Stimulated activated CD4-positive, alpha-beta T cell treated with anti-CD3 and anti-CD28 coated beads, Interleukin-2, amount 100 ng/mL, for 4 hours (primary cell): ENCODE measurements around the gene GAGE12D.
"Not testable (repeated sequence)": the region's sequence is repeated elsewhere in the genome, so short reads cannot be mapped to it uniquely, and the experiment has no call there.

Experiments used
- DNase-seq: peaks from one replicate; pipeline ENCODE4 v3.0.0-alpha.2; 2020; ENCODE audit warnings: low read depth

Gene GAGE12D

GRCh38 chrX:49541433-49541832, at the start of gene GAGE12D:
Gene GAGE12D, plus strand, starts transcription at chrX:49541733. Its CDS starts 1,155 bp downstream, at chrX:49542888.
- not testable (repeated sequence) for DNase-seq

GRCh38 chrX:49531877-49532276, 9.7 kb upstream of the GAGE12D start, which contains the start of gene GAGE12C:
Gene GAGE12C, plus strand, starts transcription at chrX:49532177. Its CDS starts 1,155 bp downstream, at chrX:49533332.
- not testable (repeated sequence) for DNase-seq

- not testable (repeated sequence) for DNase-seq
Measured at GRCh38 chrX:49550989-49551388, 9.5 kb downstream of the GAGE12D start, which contains the start of gene GAGE12E. Gene GAGE12E, plus strand, starts transcription at chrX:49551289. Its CDS starts 1,155 bp downstream, at chrX:49552444.

- not testable (repeated sequence) for DNase-seq
Measured at GRCh38 chrX:49560542-49560941, 19.0 kb downstream of the GAGE12D start, which contains the start of gene GAGE12F. Gene GAGE12F, plus strand, starts transcription at chrX:49560842. Its CDS starts 1,155 bp downstream, at chrX:49561997.

- not testable (repeated sequence) for DNase-seq
Measured at GRCh38 chrX:49568728-49569127, 27.2 kb downstream of the GAGE12D start.

- not testable (repeated sequence) for DNase-seq
Measured at GRCh38 chrX:49569152-49569551, 27.6 kb downstream of the GAGE12D start.

GRCh38 chrX:49570100-49570499, 28.6 kb downstream of the GAGE12D start, which contains the start of gene GAGE12G:
Gene GAGE12G, plus strand, starts transcription at chrX:49570400. Its CDS starts 1,155 bp downstream, at chrX:49571555.
- not testable (repeated sequence) for DNase-seq

- DNase-seq = not testable (repeated sequence)
Measured at GRCh38 chrX:49579649-49580048, 38.1 kb downstream of the GAGE12D start, which contains the start of gene GAGE12H. Gene GAGE12H, plus strand, starts transcription at chrX:49579949. Its CDS starts 1,155 bp downstream, at chrX:49581104.

GRCh38 chrX:49589196-49589595, 47.7 kb downstream of the GAGE12D start, which contains the start of gene GAGE2A:
Gene GAGE2A, plus strand, starts transcription at chrX:49589496. Its CDS starts 1,155 bp downstream, at chrX:49590651.
- not testable (repeated sequence) for DNase-seq

- DNase-seq = not testable (repeated sequence)
Measured at GRCh38 chrX:49589769-49590478, 48.4 kb downstream of the GAGE12D start.

- not testable (repeated sequence) for DNase-seq
Measured at GRCh38 chrX:49590488-49590887, 49.0 kb downstream of the GAGE12D start.
